Ascending aorta (tissue), 2 donors: Measurements from ENCODE around the gene MAPK10. TPM values are rescaled to one million over a fixed set of nuclear protein-coding genes. Genes with fewer than 3 reads are reported as not detected.

Experiments
- DNase-seq, 2 donors: peaks; one replicate each; pipeline ENCODE4 v3.0.0-alpha.2; 2019; ENCODE audit warnings: low spot score in 2 of 2
- H3K27ac ChIP-seq, 2 donors: fragments of 200-600 bp; sonication (generic); one replicate each; pipeline ENCODE4 v1.5.1; 2016 to 2017; ENCODE audit warnings: mild to moderate bottlenecking in 1 of 2
- H3K27me3 ChIP-seq: fragments of 200-600 bp; sonication (generic); one replicate; pipeline ENCODE4 v1.5.1; 2017
- H3K36me3 ChIP-seq, 2 donors: fragments of 200-600 bp; sonication (generic); one replicate each; pipeline ENCODE4 v1.5.1; 2016
- H3K4me1 ChIP-seq, 2 donors: fragments of 200-600 bp; sonication (generic); one replicate each; pipeline ENCODE4 v1.5.1; 2016 to 2017; ENCODE audit warnings: mild to moderate bottlenecking in 1 of 2
- H3K4me3 ChIP-seq, 2 donors: fragments of 200-600 bp; sonication (generic); one replicate each; pipeline ENCODE4 v1.5.1; 2016 to 2017; ENCODE audit warnings: mild to moderate bottlenecking in 1 of 2
- H3K9me3 ChIP-seq, 2 donors: fragments of 200-600 bp; sonication (generic); one replicate each; pipeline ENCODE4 v1.5.1; 2016
- intact Hi-C: fragments of 100-400 bp; cut with DNase I; formaldehyde crosslinking; loops from one replicate; pipeline ENCODE4 v1.15.1; 2023
- total RNA-seq: library from RNA; depleted of rRNA; stranded (reverse); fragments of >200 nt; gene quantifications from one replicate; pipeline ENCODE4 v1.1.0, GENCODE V29; 2016
- TF ChIP-seq, protein P1 (sequence below), 3 experiments: fragments of 200-600 bp in 2 of 3; fragments of 450-650 bp in 1 of 3; sonication (generic) in 2 of 3; IDR thresholded peaks; one replicate each; pipeline ENCODE4 v1.5.1; 2016 to 2019; ENCODE audit warnings: antibody characterized with exemption in 3 of 3, mild to moderate bottlenecking in 1 of 3, moderate library complexity in 1 of 3

Gene MAPK10
- total RNA-seq, 1 donor from 2014 or later = 9.3 TPM

DNA sequence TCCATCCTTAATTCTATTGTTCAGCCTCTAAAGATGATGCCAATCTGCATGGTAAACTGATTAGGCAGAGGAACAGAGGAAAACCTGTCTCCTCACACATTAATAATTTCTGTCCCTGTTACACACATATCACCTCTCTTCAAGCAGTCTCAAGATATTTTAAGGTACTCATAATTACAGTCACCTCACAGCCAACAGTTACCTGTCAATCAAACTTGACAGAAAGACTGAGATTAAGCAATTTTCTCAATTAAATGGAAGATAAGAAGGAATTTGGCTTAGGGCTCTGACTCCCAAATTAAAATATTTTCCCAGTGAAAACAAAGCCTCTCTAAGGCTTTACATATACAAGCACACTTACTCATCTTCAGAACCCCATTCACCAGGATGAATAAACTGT, 85.2 kb downstream of the MAPK10 start:
- TF ChIP-seq, protein P1, sequence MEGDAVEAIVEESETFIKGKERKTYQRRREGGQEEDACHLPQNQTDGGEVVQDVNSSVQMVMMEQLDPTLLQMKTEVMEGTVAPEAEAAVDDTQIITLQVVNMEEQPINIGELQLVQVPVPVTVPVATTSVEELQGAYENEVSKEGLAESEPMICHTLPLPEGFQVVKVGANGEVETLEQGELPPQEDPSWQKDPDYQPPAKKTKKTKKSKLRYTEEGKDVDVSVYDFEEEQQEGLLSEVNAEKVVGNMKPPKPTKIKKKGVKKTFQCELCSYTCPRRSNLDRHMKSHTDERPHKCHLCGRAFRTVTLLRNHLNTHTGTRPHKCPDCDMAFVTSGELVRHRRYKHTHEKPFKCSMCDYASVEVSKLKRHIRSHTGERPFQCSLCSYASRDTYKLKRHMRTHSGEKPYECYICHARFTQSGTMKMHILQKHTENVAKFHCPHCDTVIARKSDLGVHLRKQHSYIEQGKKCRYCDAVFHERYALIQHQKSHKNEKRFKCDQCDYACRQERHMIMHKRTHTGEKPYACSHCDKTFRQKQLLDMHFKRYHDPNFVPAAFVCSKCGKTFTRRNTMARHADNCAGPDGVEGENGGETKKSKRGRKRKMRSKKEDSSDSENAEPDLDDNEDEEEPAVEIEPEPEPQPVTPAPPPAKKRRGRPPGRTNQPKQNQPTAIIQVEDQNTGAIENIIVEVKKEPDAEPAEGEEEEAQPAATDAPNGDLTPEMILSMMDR (IDR thresholded peaks at IDR 0.05) = no peak
- H3K27ac ChIP-seq = no peak overlapping the region
- no peaks in the 10 kb centered on the region for H3K4me1 ChIP-seq
- no peaks in the 10 kb centered on the region for H3K9me3 ChIP-seq
- intact Hi-C loops = no loop called here
- no peak for DNase-seq
- H3K36me3 ChIP-seq = no peaks in the 10 kb centered on the region
- H3K4me3 ChIP-seq = no peak overlapping the region
- H3K27me3 ChIP-seq = no peaks in the 10 kb centered on the region

DNA sequence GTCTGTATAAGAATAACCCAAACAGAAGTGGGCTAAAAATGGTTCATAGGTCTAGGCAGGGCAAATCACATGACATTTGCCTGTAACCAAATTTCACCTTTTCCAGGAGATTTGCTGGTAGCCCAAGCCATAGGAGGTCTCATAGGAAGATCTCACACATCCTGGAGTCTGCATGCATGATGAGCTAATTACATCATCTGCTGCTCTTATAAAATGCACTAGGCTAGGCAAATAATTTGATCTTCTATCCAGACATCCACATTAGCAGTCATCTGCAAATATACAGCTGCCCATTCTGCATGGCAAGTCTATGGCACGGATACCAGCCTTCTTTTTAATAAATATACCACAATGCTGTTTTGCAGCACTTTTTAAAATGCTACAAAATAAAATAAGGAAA, 87.2 kb downstream of the MAPK10 start:
- no peak overlapping the region for H3K27ac ChIP-seq
- intact Hi-C loops = no loop called here
- H3K36me3 ChIP-seq = no peaks in the 10 kb centered on the region
- DNase-seq = no peak
- H3K4me3 ChIP-seq = no peak overlapping the region
- no peaks in the 10 kb centered on the region for H3K9me3 ChIP-seq
- H3K27me3 ChIP-seq = no peaks in the 10 kb centered on the region
- TF ChIP-seq, protein P1 (IDR thresholded peaks at IDR 0.05) = no peak
- H3K4me1 ChIP-seq = no peaks in the 10 kb centered on the region

DNA sequence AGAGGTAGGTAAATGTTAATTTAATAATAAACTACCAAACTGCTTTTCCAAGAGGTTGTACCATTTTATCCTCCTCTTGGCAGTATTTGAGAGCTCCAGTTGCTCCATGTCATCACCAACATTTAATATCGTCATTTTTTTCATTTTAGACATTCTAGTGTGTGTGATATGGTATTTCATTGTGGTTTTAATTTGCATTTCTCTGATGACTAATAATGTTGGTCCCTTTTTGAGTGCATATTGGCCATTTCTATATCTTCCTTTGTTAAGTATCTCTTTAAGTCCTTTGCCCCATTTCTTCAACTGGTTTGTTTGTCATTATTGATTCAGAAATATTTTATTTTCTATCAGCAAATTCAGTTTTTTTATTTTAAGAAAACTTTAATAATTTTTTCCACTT, 88.8 kb downstream of the MAPK10 start:
- no peak overlapping the region for H3K27ac ChIP-seq
- no peak overlapping the region for H3K4me3 ChIP-seq
- TF ChIP-seq, protein P1 (IDR thresholded peaks at IDR 0.05) = no peak
- H3K4me1 ChIP-seq = no peaks in the 10 kb centered on the region
- no peaks in the 10 kb centered on the region for H3K27me3 ChIP-seq
- intact Hi-C loops = no loop called here
- DNase-seq = no peak
- no peaks in the 10 kb centered on the region for H3K9me3 ChIP-seq
- H3K36me3 ChIP-seq = no peaks in the 10 kb centered on the region

DNA sequence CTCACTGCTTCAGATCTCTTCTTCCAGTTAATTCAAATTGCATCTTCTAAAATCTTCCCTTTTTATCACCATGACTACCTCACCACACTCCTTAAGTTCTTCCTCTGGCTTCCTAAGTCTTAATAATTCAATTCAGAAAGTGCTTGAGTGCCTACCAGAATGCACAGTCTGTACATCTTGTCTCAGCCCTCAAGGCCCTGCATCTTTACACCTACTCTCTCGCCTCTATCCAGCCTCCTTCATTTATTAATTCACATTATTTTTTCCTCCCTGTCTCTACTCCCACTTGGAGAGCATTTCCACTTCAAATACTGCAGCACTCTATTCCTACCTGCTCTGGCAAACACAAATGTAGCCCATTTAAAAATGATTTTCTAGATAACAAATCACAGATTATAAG, 90.5 kb downstream of the MAPK10 start:
- Histone ChIP-seq H3K4me1 (no peaks in the 10 kb centered on the region), H3K27me3 (no peaks in the 10 kb centered on the region), H3K36me3 (no peaks in the 10 kb centered on the region), H3K4me3 (no peak overlapping the region), H3K9me3 (no peaks in the 10 kb centered on the region), H3K27ac (no peak overlapping the region)
- intact Hi-C loops = no loop called here
- TF ChIP-seq, protein P1 (IDR thresholded peaks at IDR 0.05) = no peak
- no peak for DNase-seq

DNA sequence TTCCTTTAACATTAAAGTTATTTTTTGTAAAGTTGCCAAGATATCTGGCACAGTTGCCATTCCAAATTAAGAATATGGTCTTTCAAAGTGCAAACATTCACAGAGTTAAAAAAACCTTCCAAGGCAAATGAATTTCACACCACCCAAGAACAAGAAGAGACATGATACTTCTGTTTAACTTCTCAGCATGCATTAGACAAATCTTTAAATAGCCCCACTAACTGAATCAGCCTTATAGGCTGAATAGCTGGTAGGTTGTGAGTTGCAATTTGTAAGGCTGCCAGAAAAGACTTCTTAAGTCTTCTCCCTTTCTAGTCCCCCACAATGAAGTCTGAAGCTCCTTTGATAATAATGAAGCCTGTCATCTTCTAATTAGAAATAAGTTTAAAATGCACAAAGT, 95.6 kb downstream of the MAPK10 start:
- Histone ChIP-seq H3K4me1 (no peaks in the 10 kb centered on the region), H3K27me3 (no peaks in the 10 kb centered on the region), H3K9me3 (no peaks in the 10 kb centered on the region), H3K27ac (no peak overlapping the region), H3K4me3 (no peak overlapping the region), H3K36me3 (no peaks in the 10 kb centered on the region)
- intact Hi-C loops = no loop called here
- DNase-seq = no peak
- TF ChIP-seq, protein P1 (IDR thresholded peaks at IDR 0.05) = no peak

DNA sequence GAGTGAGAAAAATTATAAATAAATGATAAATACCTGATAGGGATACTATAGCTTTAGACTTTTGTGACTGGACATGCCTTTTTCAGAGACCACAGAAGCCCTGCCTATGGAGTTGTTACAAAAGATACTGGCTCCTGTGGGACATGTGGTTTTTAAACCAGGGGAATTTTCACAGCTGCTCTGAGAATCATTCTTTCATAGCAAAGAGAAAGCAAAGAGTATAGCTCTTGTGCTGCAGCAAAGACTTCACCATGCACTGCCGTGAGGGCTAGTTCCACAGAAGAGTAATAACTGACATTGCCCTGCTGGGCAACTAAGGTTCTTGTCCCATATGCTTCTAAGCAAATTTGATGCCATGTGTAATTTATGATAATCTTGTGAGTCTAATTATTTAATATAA, 98.2 kb downstream of the MAPK10 start:
- Histone ChIP-seq H3K36me3 (no peaks in the 10 kb centered on the region), H3K4me3 (no peak overlapping the region), H3K4me1 (no peaks in the 10 kb centered on the region), H3K9me3 (no peaks in the 10 kb centered on the region), H3K27me3 (no peaks in the 10 kb centered on the region), H3K27ac (no peak overlapping the region)
- intact Hi-C loops = no loop called here
- no peak for DNase-seq
- TF ChIP-seq, protein P1 (IDR thresholded peaks at IDR 0.05) = no peak
